ENCODE results near the gene TMEM191B.
"Not testable (repeated sequence)": the region's sequence is repeated elsewhere in the genome, so short reads cannot be mapped to it uniquely, and the experiment has no call there.

- TF ChIP-seq CTCF (IDR thresholded peaks at IDR 0.05; ENCODE audit: insufficient read depth, low read length); REST (IDR thresholded peaks at IDR 0.05; ENCODE audit: insufficient replicate concordance, low read depth); POLR2AphosphoS5 (IDR thresholded peaks at IDR 0.05; ENCODE audit: low read depth); GABPA (IDR thresholded peaks at IDR 0.05; ENCODE audit: low read depth): not testable (repeated sequence)
These were observed 14.1 kb upstream of the TMEM191B start for GRCh38 chr22:18513454-18513853.

Measured in HL-60 (cell line).